Right lobe of liver (tissue), 6 donors: ENCODE results near the gene MRPS18A. TPM values are rescaled to one million over a fixed set of nuclear protein-coding genes. Genes with fewer than 3 reads are reported as not detected.

Source experiments
- ATAC-seq, 4 donors: fragments of 200-7000 bp; cut with Tn5 transposase; one replicate each; pipeline ENCODE4 v1.9.1; 2020; ENCODE audit warnings: mild to moderate bottlenecking in 4 of 4, moderate library complexity in 4 of 4
- DNase-seq, 3 donors: peaks; one replicate each; pipeline ENCODE4 v3.0.0-alpha.2; 2020
- H3K27ac ChIP-seq, 3 donors: fragments of 200-600 bp; one replicate each; pipeline ENCODE4 v1.8.0; 2022
- H3K27me3 ChIP-seq, 2 donors: fragments of 200-600 bp; one replicate each; pipeline ENCODE4 v1.8.0; 2022
- H3K36me3 ChIP-seq, 4 donors: fragments of 200-600 bp; sonication (generic) in 1 of 4; one replicate each; pipeline versions ENCODE4 v1.5.1 to v1.8.0; 2017 to 2022; ENCODE audit warnings: control low read depth in 1 of 4
- H3K4me1 ChIP-seq, 4 donors: fragments of 200-600 bp; sonication (generic) in 1 of 4; one replicate each; pipeline versions ENCODE4 v1.5.1 to v1.8.0; 2017 to 2022; ENCODE audit warnings: control low read depth in 1 of 4
- H3K4me3 ChIP-seq, 3 donors: fragments of 200-600 bp; one replicate each; pipeline ENCODE4 v1.8.0; 2022
- H3K9me3 ChIP-seq, 4 donors: fragments of 200-600 bp; sonication (generic) in 1 of 4; one replicate each; pipeline versions ENCODE4 v1.5.1 to v1.8.0; 2017 to 2022; ENCODE audit warnings: control low read depth in 1 of 4
- POLR2A ChIP-seq: fragments of 450-650 bp; IDR thresholded peaks from one replicate; pipeline ENCODE4 v1.6.1; 2017; ENCODE audit warnings: antibody characterized with exemption, mild to moderate bottlenecking
- WGBS: methylation state at CpG from one replicate; pipeline ENCODE4 v1.1.6; 2018; ENCODE audit warnings: low coverage, low lambda C conversion rate; ENCODE audit not compliant: insufficient coverage; ENCODE audit errors: missing lambda C conversion rate; 5-methylcytosine and 5-hydroxymethylcytosine counted together
- intact Hi-C, 2 donors: fragments of 100-400 bp; cut with DNase I; formaldehyde crosslinking; loops; one replicate each; pipeline versions ENCODE4 v1.11.2 to v1.14.1; 2022
- total RNA-seq, 6 experiments: library from RNA; depleted of rRNA in 2 of 6; stranded (reverse); fragments of >200 nt in 2 of 6; fragmentation: NEBNext Ultra II Directional in 3 of 6; extraction: Animal tissue kit (Norgen Biotek cat#: 25700) in 3 of 6; gene quantifications; one replicate each; pipeline versions ENCODE4 v1.1.0 to v1.2.4, GENCODE V29; 2016 to 2023
- TF ChIP-seq, protein P1 (sequence below), 4 donors: fragments of 200-600 bp in 3 of 4; fragments of 450-650 bp in 1 of 4; IDR thresholded peaks; one replicate each; pipeline versions ENCODE4 v1.5.1 to v1.8.0; 2016 to 2022; ENCODE audit warnings: antibody characterized with exemption in 4 of 4, mild to moderate bottlenecking in 2 of 4
- donor health status: DM: no; HTN: yes; CAD: no.
- donor health status: DM: no; HTN: no; CAD: no.
- donor health status: DM: no; HTN: no; CAD: no.
- donor health status: DM: no; HTN: yes; CAD: no.
- donor health status: DM: no; HTN: yes; CAD: no.

MRPS18A gene
- total RNA-seq, 6 experiments from 2014 or later = 23.5 to 45.4 (median 25.6) TPM

DNA sequence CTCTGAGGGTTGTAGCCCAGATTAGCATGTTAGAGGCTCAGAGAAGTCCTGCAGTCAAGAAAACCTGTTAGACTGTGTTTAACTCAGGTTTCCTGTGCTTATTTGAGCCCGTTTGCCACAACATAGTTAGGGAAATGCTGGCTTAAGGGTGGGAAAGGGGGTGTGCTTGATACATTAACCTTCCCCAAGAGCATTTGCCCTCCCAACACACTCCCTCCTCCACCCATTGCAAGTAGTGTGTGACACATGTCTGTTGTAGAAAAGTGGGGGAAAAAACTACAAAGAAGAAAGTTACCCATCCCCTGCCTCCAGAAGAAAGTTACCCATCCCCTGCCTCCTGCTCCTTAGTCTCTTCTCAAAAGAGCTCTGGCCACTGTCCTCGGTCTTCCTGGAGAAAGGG is 36.8 kb upstream of the MRPS18A start:
- 56% methylated on average over 1 of the region's 2 CpGs for WGBS
- no peaks in the 10 kb centered on the region for H3K27me3 ChIP-seq
- H3K27ac ChIP-seq = no peak overlapping the region
- H3K36me3 ChIP-seq = no peaks in the 10 kb centered on the region
- H3K4me1 ChIP-seq = no peaks in the 10 kb centered on the region
- no peak for ATAC-seq
- no peak overlapping the region for H3K4me3 ChIP-seq
- no peaks in the 10 kb centered on the region for H3K9me3 ChIP-seq
- intact Hi-C loops = loop anchor here in 1 of 2 donors (5.0 kb wide), 1 partner anchor 358 kb away; no protein-coding TSS in a partner anchor
- no peak for TF ChIP-seq POLR2A
- TF ChIP-seq, protein P1, sequence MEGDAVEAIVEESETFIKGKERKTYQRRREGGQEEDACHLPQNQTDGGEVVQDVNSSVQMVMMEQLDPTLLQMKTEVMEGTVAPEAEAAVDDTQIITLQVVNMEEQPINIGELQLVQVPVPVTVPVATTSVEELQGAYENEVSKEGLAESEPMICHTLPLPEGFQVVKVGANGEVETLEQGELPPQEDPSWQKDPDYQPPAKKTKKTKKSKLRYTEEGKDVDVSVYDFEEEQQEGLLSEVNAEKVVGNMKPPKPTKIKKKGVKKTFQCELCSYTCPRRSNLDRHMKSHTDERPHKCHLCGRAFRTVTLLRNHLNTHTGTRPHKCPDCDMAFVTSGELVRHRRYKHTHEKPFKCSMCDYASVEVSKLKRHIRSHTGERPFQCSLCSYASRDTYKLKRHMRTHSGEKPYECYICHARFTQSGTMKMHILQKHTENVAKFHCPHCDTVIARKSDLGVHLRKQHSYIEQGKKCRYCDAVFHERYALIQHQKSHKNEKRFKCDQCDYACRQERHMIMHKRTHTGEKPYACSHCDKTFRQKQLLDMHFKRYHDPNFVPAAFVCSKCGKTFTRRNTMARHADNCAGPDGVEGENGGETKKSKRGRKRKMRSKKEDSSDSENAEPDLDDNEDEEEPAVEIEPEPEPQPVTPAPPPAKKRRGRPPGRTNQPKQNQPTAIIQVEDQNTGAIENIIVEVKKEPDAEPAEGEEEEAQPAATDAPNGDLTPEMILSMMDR (IDR thresholded peaks at IDR 0.05) = no peak
- DNase-seq = no peak

DNA sequence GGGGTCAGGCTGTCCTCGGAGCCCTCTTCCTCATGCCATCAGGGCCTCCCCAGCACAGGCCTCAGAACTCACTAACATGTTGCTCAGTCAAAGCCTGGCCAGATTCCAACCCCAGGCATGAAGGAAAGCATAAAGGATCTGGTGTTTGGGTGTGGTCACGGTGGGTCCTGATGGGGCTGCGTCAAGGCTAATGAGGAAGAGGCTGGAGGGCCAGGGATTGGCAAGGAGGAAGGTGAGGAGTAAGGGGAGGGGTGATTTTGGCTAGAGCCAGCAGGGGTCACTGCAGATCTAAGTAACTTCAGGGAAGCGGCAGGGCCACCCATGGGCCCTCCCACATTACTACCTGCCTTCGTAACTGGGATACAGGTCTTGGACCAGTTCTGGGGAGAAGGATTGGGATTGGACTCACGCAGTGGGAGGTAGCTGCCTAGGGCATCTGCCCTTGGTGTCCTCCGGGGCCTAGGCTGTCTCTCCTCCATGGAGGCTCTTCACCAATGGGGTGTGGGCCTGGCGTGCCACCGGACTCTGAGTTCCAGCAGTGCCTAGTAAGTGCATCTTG is 36.2 kb upstream of the MRPS18A start:
- TF ChIP-seq POLR2A = no peak
- TF ChIP-seq, protein P1 (IDR thresholded peaks at IDR 0.05) = peak; percentile 63 to 81 (median 73)
- Histone ChIP-seq H3K27me3 (no peaks in the 10 kb centered on the region), H3K27ac (no peak overlapping the region), H3K36me3 (no peaks in the 10 kb centered on the region), H3K4me1 (no peaks in the 10 kb centered on the region), H3K9me3 (no peaks in the 10 kb centered on the region), H3K4me3 (no peak overlapping the region)
- peak; percentile 93 to 95 (median 94) for ATAC-seq
- intact Hi-C loops = loop anchor here in 1 of 2 donors (5.0 kb wide), 1 partner anchor 358 kb away; no protein-coding TSS in a partner anchor
- WGBS = 22% methylated on average over 3 of the region's 9 CpGs
- DNase-seq = peak; percentile 74 to 79 (median 78)

DNA sequence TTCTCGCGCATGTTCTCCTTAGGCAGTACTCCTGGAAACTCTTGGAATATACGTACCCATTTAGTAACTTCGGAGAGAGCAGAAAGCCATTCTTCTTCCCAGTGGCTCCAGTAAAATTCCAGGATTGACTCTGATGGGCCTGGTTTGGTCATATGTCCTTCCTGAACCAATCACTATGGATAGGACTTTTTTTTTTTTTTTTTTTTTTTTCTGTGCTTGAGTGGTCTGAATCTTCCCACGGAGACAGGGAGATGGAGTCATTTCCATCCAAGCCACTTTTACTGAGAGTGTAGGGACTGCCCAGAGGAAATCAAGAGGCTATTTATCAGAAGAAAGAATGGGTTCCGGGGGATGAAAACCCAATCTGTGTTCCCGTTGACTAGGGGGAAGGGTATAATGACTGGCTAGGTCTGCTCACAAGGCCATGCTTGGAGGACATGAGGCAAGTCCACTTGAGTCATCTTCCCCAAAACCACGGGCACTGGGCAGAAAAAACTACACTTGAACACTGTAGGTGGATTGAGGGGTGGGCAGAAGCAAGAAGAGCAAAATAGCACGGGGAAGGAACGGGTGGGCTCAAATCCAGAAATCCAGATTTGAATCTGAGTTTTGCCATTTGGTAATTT is 35.4 kb upstream of the MRPS18A start:
- WGBS = 61% methylated on average over 10 of the region's 10 CpGs
- Histone ChIP-seq H3K9me3 (no peaks in the 10 kb centered on the region), H3K27ac (no peak overlapping the region), H3K4me3 (no peak overlapping the region), H3K36me3 (no peaks in the 10 kb centered on the region), H3K27me3 (no peaks in the 10 kb centered on the region), H3K4me1 (no peaks in the 10 kb centered on the region)
- ATAC-seq (no peak), DNase-seq (no peak)
- intact Hi-C loops = loop anchor here in 1 of 2 donors (5.0 kb wide), 1 partner anchor 359 kb away; no protein-coding TSS in a partner anchor
- TF ChIP-seq, protein P1 (IDR thresholded peaks at IDR 0.05) = no peak
- TF ChIP-seq POLR2A = no peak

DNA sequence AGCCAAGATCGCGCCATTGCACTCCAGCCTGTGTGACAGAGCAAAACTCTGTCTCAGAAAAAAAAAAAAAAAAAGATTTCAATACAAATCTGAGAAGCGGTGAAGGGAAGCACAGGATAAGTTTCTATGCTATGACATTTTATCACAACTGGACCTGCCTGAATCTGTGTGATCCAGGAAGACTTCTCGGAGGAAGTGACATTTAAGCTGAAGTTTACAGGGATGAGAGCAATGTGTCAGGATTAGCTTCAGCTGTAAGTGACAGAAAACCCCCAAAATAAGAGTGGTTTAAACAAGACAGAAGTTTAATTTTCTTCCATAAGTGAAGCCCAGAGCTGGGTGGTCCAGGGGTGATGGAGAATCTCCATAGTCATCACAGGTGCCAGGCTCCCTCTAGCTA is 33.4 kb upstream of the MRPS18A start:
- Histone ChIP-seq H3K27ac (no peak overlapping the region), H3K27me3 (no peaks in the 10 kb centered on the region), H3K36me3 (no peaks in the 10 kb centered on the region), H3K4me3 (no peak overlapping the region), H3K4me1 (no peaks in the 10 kb centered on the region), H3K9me3 (no peaks in the 10 kb centered on the region)
- DNase-seq (no peak), ATAC-seq (no peak)
- intact Hi-C loops = loop anchor here in 1 of 2 donors (5.0 kb wide), 1 partner anchor 361 kb away; no protein-coding TSS in a partner anchor
- 83% methylated on average over 4 of the region's 4 CpGs for WGBS
- no peak for TF ChIP-seq POLR2A
- TF ChIP-seq, protein P1 (IDR thresholded peaks at IDR 0.05) = no peak
